HepG2 (cell line): Measurements from ENCODE around the gene DLG2. TPM values are rescaled to one million over a fixed set of nuclear protein-coding genes. Genes with fewer than 3 reads are reported as not detected.

ENCODE experiments used
- ATAC-seq: fragments of 200-7000 bp; cut with Tn5 transposase; 3 replicates; pipeline ENCODE4 v1.9.1; 2020; ENCODE audit warnings: mild to moderate bottlenecking, moderate library complexity
- BruUV-seq: library from RNA; stranded (reverse); fragments of 400-500 nt; replicated peaks from 2 replicates; lab custom pipeline; 2021; lab: Mats Ljungman, UMichigan
- CTCF ChIA-PET: fragments of 300-600 bp; formaldehyde crosslinking; extraction: SDS; loops from one replicate; lab custom pipeline; 2021; ENCODE audit warnings: low total read pairs, inconsistent platforms, low intra/inter-chr PET ratio; lab: Yijun Ruan, JAX
- POLR2A ChIA-PET: fragments of 350-600 bp; sonication (Branson Sonifier 250); formaldehyde crosslinking; loops from one replicate; lab custom pipeline; 2020; ENCODE audit warnings: antibody characterized with exemption, inconsistent platforms; lab: Yijun Ruan, JAX
- DNase-seq: peaks from one replicate; pipeline ENCODE4 v3.0.0-alpha.2; 2015; ENCODE audit warnings: low spot score
- FAIRE-seq: peaks from 3 replicates; lab custom pipeline; 2011; peaks lifted over from hg19 to GRCh38; lab: Jason Lieb, UNC
- H2AFZ ChIP-seq: one replicate; pipeline ENCODE4 v1.6.1; 2011; ENCODE audit warnings: low read length, inconsistent platforms
- H3K27ac ChIP-seq: fragments of 300-600 bp; 3 replicates; pipeline ENCODE4 v1.8.0; 2011; ENCODE audit warnings: mixed run types, mild to moderate bottlenecking, mixed read lengths, low read length, inconsistent platforms; ENCODE audit not compliant: insufficient read depth; ENCODE audit errors: extremely low read length
- H3K27me3 ChIP-seq, 2 experiments: fragments of 200-600 bp in 1 of 2; 2 replicates in 1 of 2; 3 replicates in 1 of 2; pipeline versions ENCODE4 v1.6.0 to v1.8.0; 2011; ENCODE audit warnings: low read length in 2 of 2, mild to moderate bottlenecking in 2 of 2, moderate library complexity in 2 of 2, inconsistent platforms in 1 of 2; ENCODE audit not compliant: insufficient read depth in 2 of 2, control insufficient read depth in 1 of 2
- H3K36me3 ChIP-seq, 2 experiments: fragments of 200-600 bp in 1 of 2; replicated peaks in 1 of 2; 2 replicates in 1 of 2; 3 replicates in 1 of 2; pipeline versions ENCODE4 v1.5.1 to v1.8.0; 2011; ENCODE audit warnings: low read length in 2 of 2, inconsistent platforms in 1 of 2; ENCODE audit not compliant: insufficient read depth in 2 of 2, control insufficient read depth in 1 of 2
- H3K4me1 ChIP-seq: 2 replicates; pipeline ENCODE4 v1.5.1; 2012; ENCODE audit warnings: low read length, inconsistent platforms; ENCODE audit not compliant: insufficient read depth
- H3K4me2 ChIP-seq: 2 replicates; pipeline ENCODE4 v1.6.0; 2011; ENCODE audit warnings: low read depth, low read length, inconsistent platforms
- H3K4me3 ChIP-seq, 3 experiments: fragments of 200-600 bp in 1 of 3; sonication (generic), shearing (Covaris generic) in 1 of 3; replicated peaks in 1 of 3; 2 replicates each; pipeline ENCODE4 v1.5.1; 2011 to 2016; ENCODE audit warnings: low read length in 3 of 3, inconsistent platforms in 2 of 3, low read depth in 2 of 3, mild to moderate bottlenecking in 2 of 3, control low read depth in 1 of 3, mixed read lengths in 1 of 3; ENCODE audit not compliant: insufficient read depth in 1 of 3
- H3K79me2 ChIP-seq: one replicate; pipeline ENCODE4 v1.6.1; 2011; ENCODE audit warnings: low read length, inconsistent platforms; ENCODE audit not compliant: insufficient read depth
- H3K9ac ChIP-seq: 2 replicates; pipeline ENCODE4 v1.6.0; 2011; ENCODE audit warnings: mild to moderate bottlenecking, low read depth, low read length, inconsistent platforms; ENCODE audit not compliant: insufficient read depth
- H3K9me3 ChIP-seq: 2 replicates; pipeline ENCODE4 v1.5.1; 2012; ENCODE audit warnings: mild to moderate bottlenecking, low read length
- H4K20me1 ChIP-seq: 2 replicates; pipeline ENCODE4 v1.6.0; 2011; ENCODE audit warnings: inconsistent platforms, mild to moderate bottlenecking, low read length, moderate library complexity; ENCODE audit not compliant: insufficient read depth
- CBX5 ChIP-seq: sonication (generic); formaldehyde crosslinking; IDR thresholded peaks from 2 replicates; pipeline ENCODE4 v1.4.0; 2020; ENCODE audit warnings: missing genetic modification reagents, borderline replicate concordance
- CSRNP2 ChIP-seq: sonication (generic); formaldehyde crosslinking; conservative IDR thresholded peaks from 2 replicates; pipeline ENCODE4 v1.8.0; 2022; ENCODE audit warnings: low read depth, missing genetic modification reagents
- ESRRA ChIP-seq: sonication (generic); formaldehyde crosslinking; IDR thresholded peaks from 2 replicates; pipeline ENCODE4 v1.5.1; 2020; ENCODE audit warnings: mild to moderate bottlenecking, low read depth, missing genetic modification reagents
- MXD1 ChIP-seq: sonication (generic); formaldehyde crosslinking; IDR thresholded peaks from 2 replicates; pipeline ENCODE4 v1.4.0; 2020; ENCODE audit warnings: mild to moderate bottlenecking, missing genetic modification reagents
- TAF15 ChIP-seq: fragments of 200-400 bp; formaldehyde crosslinking; IDR thresholded peaks from one replicate; pipeline ENCODE4 v1.6.1; 2018; ENCODE audit warnings: mild to moderate bottlenecking, low read depth, low read length; ENCODE audit not compliant: poor library complexity, severe bottlenecking
- THAP9 ChIP-seq: sonication (generic); formaldehyde crosslinking; IDR thresholded peaks from 2 replicates; pipeline ENCODE4; 2020; ENCODE audit warnings: missing genetic modification reagents, mild to moderate bottlenecking, borderline replicate concordance
- YEATS4 ChIP-seq: sonication (generic); formaldehyde crosslinking; IDR thresholded peaks from 2 replicates; pipeline ENCODE4 v1.4.0; 2020; ENCODE audit warnings: missing genetic modification reagents, borderline replicate concordance
- ZBTB4 ChIP-seq: sonication (generic); formaldehyde crosslinking; IDR thresholded peaks from 2 replicates; pipeline ENCODE4 v1.4.0; 2020; ENCODE audit warnings: missing genetic modification reagents, mild to moderate bottlenecking, borderline replicate concordance
- ZNF549 ChIP-seq: sonication (generic); formaldehyde crosslinking; IDR thresholded peaks from 2 replicates; pipeline ENCODE4 v1.5.0; 2020; ENCODE audit warnings: missing genetic modification reagents
- in situ Hi-C: cut with HindIII; loops from 2 replicates; pipeline ENCODE4 v1.10.0; 2017; ENCODE audit warnings: low pct_unique_long_range_greater_than_20kb; ENCODE audit not compliant: extremely low pct_ligation_motif_present
- intact Hi-C: fragments of 100-400 bp; cut with micrococcal nuclease; formaldehyde crosslinking; loops from one replicate; pipeline ENCODE4 v1.10.0; 2022; ENCODE audit not compliant: unreplicated experiment
- polyA plus RNA-seq, 8 experiments: library from polyadenylated mRNA; depleted of rRNA in 3 of 8; stranded (reverse) in 7 of 8; unstranded in 1 of 8; fragments of >200 nt; fragmentation: Illumina TruSeq in 4 of 8; extraction: Trizol in 4 of 8; gene quantifications; 2 replicates each; pipeline versions ENCODE4 v1.2.1 to v1.2.3, GENCODE V29; 2011 to 2016; ENCODE audit warnings: low read depth in 4 of 8, missing spikeins in 1 of 8, mixed read lengths in 1 of 8; ENCODE audit not compliant: insufficient read depth in 1 of 8
- total RNA-seq, 5 experiments: library from RNA; depleted of rRNA; stranded (reverse); fragments of >200 nt; fragmentation: Illumina TruSeq; extraction: Trizol; gene quantifications; 2 replicates each; pipeline ENCODE4 v1.2.3, GENCODE V29; 2016; ENCODE audit warnings: low read depth in 1 of 5
- TF ChIP-seq, protein P1 (sequence below): sonication (generic); formaldehyde crosslinking; conservative IDR thresholded peaks from 2 replicates; pipeline ENCODE4 v1.4.0; 2020; ENCODE audit warnings: missing genetic modification reagents

The DLG2 gene
- total and polyA plus RNA-seq, 2 of the 13 experiments (the other 11 are each of a cell fraction or from before 2014, with no cell fraction given), result 0.46 to 1.0 TPM

GRCh38 chr11:84412862-84413261 lies 1214.3 kb downstream of the DLG2 start:
- BruUV-seq, result no TSS peak
- no peaks in the 10 kb centered on the region for H3K4me1 ChIP-seq
- no peaks in the 10 kb centered on the region for H3K9me3 ChIP-seq
- in situ Hi-C loops, result no loop called here
- DNase-seq, result no peak
- H4K20me1 ChIP-seq, result no peaks in the 10 kb centered on the region
- no peak for FAIRE-seq
- no peaks in the 10 kb centered on the region for H3K79me2 ChIP-seq
- H3K9ac ChIP-seq, result no peak overlapping the region
- H2AFZ ChIP-seq, result no peak overlapping the region
- H3K27ac ChIP-seq, result no peak overlapping the region
- TF ChIP-seq ZBTB4 (CRISPR knock-in tag) (no peak), ESRRA (CRISPR knock-in tag) (no peak), MXD1 (CRISPR knock-in tag) (no peak), YEATS4 (no peak), CSRNP2 (CRISPR knock-in tag) (no peak), TAF15 (no peak), CBX5 (CRISPR knock-in tag) (no peak), ZNF549 (no peak), THAP9 (no peak)
- TF ChIP-seq, protein P1, sequence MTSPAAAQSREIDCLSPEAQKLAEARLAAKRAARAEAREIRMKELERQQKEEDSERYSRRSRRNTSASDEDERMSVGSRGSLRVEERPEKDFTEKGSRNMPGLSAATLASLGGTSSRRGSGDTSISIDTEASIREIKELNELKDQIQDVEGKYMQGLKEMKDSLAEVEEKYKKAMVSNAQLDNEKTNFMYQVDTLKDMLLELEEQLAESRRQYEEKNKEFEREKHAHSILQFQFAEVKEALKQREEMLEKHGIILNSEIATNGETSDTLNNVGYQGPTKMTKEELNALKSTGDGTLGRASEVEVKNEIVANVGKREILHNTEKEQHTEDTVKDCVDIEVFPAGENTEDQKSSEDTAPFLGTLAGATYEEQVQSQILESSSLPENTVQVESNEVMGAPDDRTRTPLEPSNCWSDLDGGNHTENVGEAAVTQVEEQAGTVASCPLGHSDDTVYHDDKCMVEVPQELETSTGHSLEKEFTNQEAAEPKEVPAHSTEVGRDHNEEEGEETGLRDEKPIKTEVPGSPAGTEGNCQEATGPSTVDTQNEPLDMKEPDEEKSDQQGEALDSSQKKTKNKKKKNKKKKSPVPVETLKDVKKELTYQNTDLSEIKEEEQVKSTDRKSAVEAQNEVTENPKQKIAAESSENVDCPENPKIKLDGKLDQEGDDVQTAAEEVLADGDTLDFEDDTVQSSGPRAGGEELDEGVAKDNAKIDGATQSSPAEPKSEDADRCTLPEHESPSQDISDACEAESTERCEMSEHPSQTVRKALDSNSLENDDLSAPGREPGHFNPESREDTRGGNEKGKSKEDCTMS (CRISPR knock-in tag), result no peak
- H3K36me3 ChIP-seq, result no peaks in the 10 kb centered on the region
- H3K27me3 ChIP-seq, result no peaks in the 10 kb centered on the region
- intact Hi-C loops, result no loop called here
- no peak overlapping the region for H3K4me2 ChIP-seq
- ATAC-seq, result no peak
- no peak overlapping the region for H3K4me3 ChIP-seq
- POLR2A ChIA-PET, result no interaction called here
- CTCF ChIA-PET, result no interaction called here
